ENCODE data around the gene TRAF2. TPM values are rescaled to one million over a fixed set of nuclear protein-coding genes. Genes with fewer than 3 reads are reported as not detected.

Gene TRAF2
- total RNA-seq, 2 donors from 2014 or later: 5.2 to 30.7 TPM

DNA sequence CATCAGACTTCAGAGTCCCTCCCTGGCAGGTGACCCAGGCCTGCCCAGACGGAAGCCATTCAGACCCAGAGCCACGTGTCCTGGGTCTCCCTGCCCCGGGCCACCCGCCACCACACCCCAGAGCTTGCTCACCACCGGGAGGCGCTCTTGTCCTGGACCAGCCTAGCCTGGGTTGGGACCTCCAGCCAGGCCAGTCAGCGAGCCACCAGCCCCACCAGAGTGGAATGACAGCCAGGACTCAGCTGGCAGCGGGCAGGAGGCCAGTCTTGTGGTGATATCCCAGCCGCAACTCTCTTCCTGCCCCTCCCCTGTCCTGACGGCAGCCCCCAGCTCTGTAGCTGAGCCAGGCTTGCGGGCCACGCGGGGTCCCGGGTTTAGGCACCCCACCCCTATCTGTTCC, 89.3 kb downstream of the TRAF2 start:
- WGBS, 2 donors: 66 to 73% methylated on average over 4 to 14 of the region's 14 CpGs
- TF ChIP-seq, protein P1, sequence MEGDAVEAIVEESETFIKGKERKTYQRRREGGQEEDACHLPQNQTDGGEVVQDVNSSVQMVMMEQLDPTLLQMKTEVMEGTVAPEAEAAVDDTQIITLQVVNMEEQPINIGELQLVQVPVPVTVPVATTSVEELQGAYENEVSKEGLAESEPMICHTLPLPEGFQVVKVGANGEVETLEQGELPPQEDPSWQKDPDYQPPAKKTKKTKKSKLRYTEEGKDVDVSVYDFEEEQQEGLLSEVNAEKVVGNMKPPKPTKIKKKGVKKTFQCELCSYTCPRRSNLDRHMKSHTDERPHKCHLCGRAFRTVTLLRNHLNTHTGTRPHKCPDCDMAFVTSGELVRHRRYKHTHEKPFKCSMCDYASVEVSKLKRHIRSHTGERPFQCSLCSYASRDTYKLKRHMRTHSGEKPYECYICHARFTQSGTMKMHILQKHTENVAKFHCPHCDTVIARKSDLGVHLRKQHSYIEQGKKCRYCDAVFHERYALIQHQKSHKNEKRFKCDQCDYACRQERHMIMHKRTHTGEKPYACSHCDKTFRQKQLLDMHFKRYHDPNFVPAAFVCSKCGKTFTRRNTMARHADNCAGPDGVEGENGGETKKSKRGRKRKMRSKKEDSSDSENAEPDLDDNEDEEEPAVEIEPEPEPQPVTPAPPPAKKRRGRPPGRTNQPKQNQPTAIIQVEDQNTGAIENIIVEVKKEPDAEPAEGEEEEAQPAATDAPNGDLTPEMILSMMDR (IDR thresholded peaks at IDR 0.05): no peak
- TF ChIP-seq POLR2A (IDR thresholded peaks at IDR 0.05): no peak
- no peaks in the 10 kb centered on the region for H3K9me3 ChIP-seq
- ATAC-seq: no peak
- H3K4me3 ChIP-seq: no peak overlapping the region
- DNase-seq: no peak
- no peaks in the 10 kb centered on the region for H3K36me3 ChIP-seq (replicated peaks in 1 of 2; ENCODE audit: insufficient read depth in 1 of 2, low read depth in 2 of 2)
- H3K27me3 ChIP-seq: no peaks in the 10 kb centered on the region
- H3K27ac ChIP-seq: no peak overlapping the region
- peaks cover 6% of the 10 kb centered on the region for H3K4me1 ChIP-seq
- intact Hi-C loops (cut with DNase I): no loop called here

Small RNA genes lying within 50 kb of the gene (microRNA-seq; reads per million reads assigned to microRNA genes)
- 0.45 to 1.9 reads per million in 2 donors for gene MIR4479 (ENCODE audit: borderline number of aligned reads in 2 of 2, borderline replicate concordance in 2 of 2)

Small RNA genes lying within 50 kb of the gene (small RNA-seq; reads per million reads assigned to genes)
- gene MIR4479: not detected

Other genes with a start within 250 kb of the TRAF2 start
- gene EGFL7, start 223.6 kb upstream of the TRAF2 start, total RNA-seq: 10 to 100 TPM; 14.8 to 47.0 TPM
- gene AGPAT2, start 199.1 kb upstream of the TRAF2 start, total RNA-seq: 100 to 1,000 TPM in 1 of 2 donors, 10 to 100 TPM in 1; 94.2 to 275 TPM
- gene DIPK1B, start 173.9 kb upstream of the TRAF2 start, total RNA-seq: 10 to 100 TPM in 1 of 2 donors, 1 to 10 TPM in 1; 2.0 to 25.7 TPM
- 1 to 10 TPM in 1 of 2 donors, under 1 TPM in 1; 0.78 to 4.6 TPM for gene LCN10, start 143.6 kb upstream of the TRAF2 start, total RNA-seq
- not detected for gene LCN6, start 138.0 kb upstream of the TRAF2 start, total RNA-seq
- gene LCN8, start 128.3 kb upstream of the TRAF2 start, total RNA-seq: not detected
- not detected for gene LCN15, start 122.0 kb upstream of the TRAF2 start, total RNA-seq
- gene TMEM141, start 95.2 kb upstream of the TRAF2 start, total RNA-seq: 10 to 100 TPM; 45.1 to 52.1 TPM
- 10 to 100 TPM in 1 of 2 donors, 1 to 10 TPM in 1; 3.3 to 14.5 TPM for gene CCDC183, start 90.2 kb upstream of the TRAF2 start, total RNA-seq
- gene RABL6, start 78.6 kb upstream of the TRAF2 start, total RNA-seq: 10 to 100 TPM; 69.8 to 72.8 TPM
- 10 to 100 TPM in 1 of 2 donors, 1 to 10 TPM in 1; 5.2 to 13.2 TPM for gene AJM1, start 44.0 kb upstream of the TRAF2 start, total RNA-seq
- 10 to 100 TPM; 60.6 to 65.6 TPM for gene PHPT1, start 37.1 kb upstream of the TRAF2 start, total RNA-seq
- gene MAMDC4, start 34.2 kb upstream of the TRAF2 start, total RNA-seq: 10 to 100 TPM in 1 of 2 donors, 1 to 10 TPM in 1; 6.5 to 25.7 TPM
- gene EDF1, start 20.2 kb upstream of the TRAF2 start, total RNA-seq: 100 to 1,000 TPM; 196 to 238 TPM
- 100 to 1,000 TPM; 156 to 161 TPM for gene FBXW5, start 58.2 kb downstream of the TRAF2 start, total RNA-seq
- not detected for gene C8G, start 58.7 kb downstream of the TRAF2 start, total RNA-seq
- 1 to 10 TPM; 1.3 to 4.9 TPM for gene LCN12, start 65.8 kb downstream of the TRAF2 start, total RNA-seq
- gene PTGDS, start 91.0 kb downstream of the TRAF2 start, total RNA-seq: 10 to 100 TPM; 17.8 to 48.0 TPM
- not detected for gene LCNL1, start 96.5 kb downstream of the TRAF2 start, total RNA-seq
- 10 to 100 TPM; 34.0 to 97.2 TPM for gene PAXX, start 105.9 kb downstream of the TRAF2 start, total RNA-seq
- gene CLIC3, start 110.1 kb downstream of the TRAF2 start, total RNA-seq: 1 to 10 TPM in 1 of 2 donors, not detected in 1; 2.0 TPM
- gene ABCA2, start 141.7 kb downstream of the TRAF2 start, total RNA-seq: 10 to 100 TPM; 28.7 to 29.6 TPM
- not detected for gene FUT7, start 145.6 kb downstream of the TRAF2 start, total RNA-seq
- gene NPDC1, start 159.7 kb downstream of the TRAF2 start, total RNA-seq: 100 to 1,000 TPM in 1 of 2 donors, 10 to 100 TPM in 1; 72.1 to 105 TPM
- 1 to 10 TPM; 1.3 to 1.6 TPM for gene ENTPD2, start 167.5 kb downstream of the TRAF2 start, total RNA-seq
- under 1 TPM; 0.66 to 0.78 TPM for gene SAPCD2, start 184.0 kb downstream of the TRAF2 start, total RNA-seq
- gene UAP1L1, start 191.0 kb downstream of the TRAF2 start, total RNA-seq: 1 to 10 TPM; 7.8 to 8.2 TPM
- 10 to 100 TPM; 32.6 to 34.2 TPM for gene MAN1B1, start 200.5 kb downstream of the TRAF2 start, total RNA-seq
- 100 to 1,000 TPM; 137 to 171 TPM for gene DPP7, start 228.2 kb downstream of the TRAF2 start, total RNA-seq